Parathyroid adenoma (tissue), 2 donors: ENCODE data around the gene RUNDC1.

Source experiments
- H2AFZ ChIP-seq: fragments of 300-600 bp; sonication (generic); one replicate; pipeline ENCODE4 v1.7.0; 2017; ENCODE audit warnings: antibody characterized with exemption, mild to moderate bottlenecking
- H3K27ac ChIP-seq: fragments of 300-600 bp; sonication (generic); one replicate; pipeline ENCODE4 v1.7.0; 2017
- H3K27me3 ChIP-seq: fragments of 300-600 bp; sonication (generic); one replicate; pipeline ENCODE4 v1.7.0; 2017; ENCODE audit warnings: low read length; ENCODE audit not compliant: control insufficient read depth, insufficient read depth
- H3K36me3 ChIP-seq: fragments of 300-600 bp; sonication (generic); one replicate; pipeline ENCODE4 v1.7.0; 2017; ENCODE audit warnings: low read length; ENCODE audit not compliant: control insufficient read depth, insufficient read depth
- H3K4me1 ChIP-seq: fragments of 300-600 bp; sonication (generic); one replicate; pipeline ENCODE4 v1.7.0; 2017; ENCODE audit warnings: control low read depth
- H3K4me2 ChIP-seq: fragments of 300-600 bp; sonication (generic); one replicate; pipeline ENCODE4 v1.7.0; 2017; ENCODE audit warnings: low read length
- H3K4me3 ChIP-seq: fragments of 300-600 bp; sonication (generic); one replicate; pipeline ENCODE4 v1.7.0; 2017; ENCODE audit warnings: low read depth, low read length
- H3K79me2 ChIP-seq: fragments of 300-600 bp; sonication (generic); one replicate; pipeline ENCODE4 v1.7.0; 2017; ENCODE audit warnings: control low read depth
- H3K9ac ChIP-seq: fragments of 300-600 bp; sonication (generic); one replicate; pipeline ENCODE4 v1.7.0; 2017; ENCODE audit warnings: mild to moderate bottlenecking
- H3K9me3 ChIP-seq: fragments of 300-600 bp; sonication (generic); one replicate; pipeline ENCODE4 v1.7.0; 2017; ENCODE audit warnings: low read length; ENCODE audit not compliant: control insufficient read depth
- CTCF ChIP-seq: fragments of 300-600 bp; sonication (generic); IDR thresholded peaks from one replicate; pipeline ENCODE4 v1.7.0; 2017; ENCODE audit warnings: antibody characterized with exemption, mild to moderate bottlenecking
- donor health status: primary hyperparathyroidism.

Gene RUNDC1

GRCh38 chr17:43039646-43040045 is 59.3 kb downstream of the RUNDC1 start:
- Histone ChIP-seq H3K27ac (no peak overlapping the region), H3K79me2 (no peaks in the 10 kb centered on the region)
- no peak for TF ChIP-seq CTCF

GRCh38 chr17:43040655-43041054 is 60.3 kb downstream of the RUNDC1 start:
- H3K4me3 ChIP-seq = no peak overlapping the region

More at GRCh38 chr17:43039646-43040045, 59.3 kb downstream of the RUNDC1 start:
- H3K4me2 ChIP-seq = no peak overlapping the region
- H3K9me3 ChIP-seq = no peaks in the 10 kb centered on the region
- H2AFZ ChIP-seq = no peak overlapping the region
- H3K36me3 ChIP-seq = no peaks in the 10 kb centered on the region
- H3K4me1 ChIP-seq = no peaks in the 10 kb centered on the region
- no peak overlapping the region for H3K9ac ChIP-seq
- no peak overlapping the region for H3K4me3 ChIP-seq
- H3K27me3 ChIP-seq = no peaks in the 10 kb centered on the region

GRCh38 chr17:43042025-43042628 is 61.8 kb downstream of the RUNDC1 start:
- Histone ChIP-seq H3K9me3 (no peaks in the 10 kb centered on the region), H2AFZ (no peak overlapping the region)

More at GRCh38 chr17:43040655-43041054, 60.3 kb downstream of the RUNDC1 start:
- Histone ChIP-seq H3K4me1 (no peaks in the 10 kb centered on the region), H3K79me2 (no peaks in the 10 kb centered on the region), H2AFZ (no peak overlapping the region), H3K27me3 (no peaks in the 10 kb centered on the region), H3K9me3 (no peaks in the 10 kb centered on the region), H3K4me2 (no peak overlapping the region), H3K27ac (no peak overlapping the region), H3K36me3 (no peaks in the 10 kb centered on the region), H3K9ac (no peak overlapping the region)
- TF ChIP-seq CTCF = no peak

More at GRCh38 chr17:43042025-43042628, 61.8 kb downstream of the RUNDC1 start:
- no peaks in the 10 kb centered on the region for H3K36me3 ChIP-seq
- no peak overlapping the region for H3K4me3 ChIP-seq
- H3K9ac ChIP-seq = no peak overlapping the region
- no peak for TF ChIP-seq CTCF
- H3K27ac ChIP-seq = no peak overlapping the region
- no peak overlapping the region for H3K4me2 ChIP-seq
- no peaks in the 10 kb centered on the region for H3K4me1 ChIP-seq
- H3K79me2 ChIP-seq = no peaks in the 10 kb centered on the region
- no peaks in the 10 kb centered on the region for H3K27me3 ChIP-seq
